ENCODE measurements around the gene PWWP2B.
"Not testable (repeated sequence)": the region's sequence is repeated elsewhere in the genome, so short reads cannot be mapped to it uniquely, and the experiment has no call there.

PWWP2B gene

DNA sequence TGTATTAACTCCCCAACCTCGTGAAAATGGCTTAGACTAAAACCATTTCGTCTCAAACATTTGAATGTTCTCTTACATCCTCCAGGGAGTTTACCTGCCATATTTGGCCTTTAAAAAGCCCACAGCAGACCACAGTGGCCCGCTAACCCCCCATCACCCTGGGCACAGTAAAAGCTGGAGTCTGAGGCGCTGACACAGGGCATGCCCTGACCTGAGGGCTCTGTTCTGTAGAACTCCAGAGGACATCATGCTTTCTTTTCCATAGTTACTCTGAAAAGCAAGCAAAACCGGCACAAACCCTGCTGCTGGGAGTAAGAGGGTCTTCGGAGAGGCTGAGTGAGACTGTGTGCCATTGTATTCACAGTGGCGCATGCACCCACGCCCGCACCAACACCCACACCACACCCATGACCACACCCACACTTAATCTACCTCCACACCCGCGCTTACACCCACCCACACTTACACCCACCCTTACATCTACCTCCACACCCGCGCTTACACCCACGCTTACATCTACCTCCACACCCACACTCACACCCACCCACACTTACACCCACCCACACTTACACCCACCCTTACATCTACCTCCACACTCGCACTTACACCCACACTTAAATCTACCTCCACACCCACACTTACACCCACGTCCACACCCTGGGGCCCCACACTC is 32.9 kb upstream of the PWWP2B start:
- DNase-seq = peak; percentile 40

GRCh38 chr10:132364594-132364970 is 32.4 kb upstream of the PWWP2B start:
- no peak for DNase-seq

- no peak for DNase-seq
Observed at GRCh38 chr10:132365102-132365501, 31.9 kb upstream of the PWWP2B start.

- DNase-seq = no peak
Observed at GRCh38 chr10:132366006-132366405, 31.0 kb upstream of the PWWP2B start.

DNA sequence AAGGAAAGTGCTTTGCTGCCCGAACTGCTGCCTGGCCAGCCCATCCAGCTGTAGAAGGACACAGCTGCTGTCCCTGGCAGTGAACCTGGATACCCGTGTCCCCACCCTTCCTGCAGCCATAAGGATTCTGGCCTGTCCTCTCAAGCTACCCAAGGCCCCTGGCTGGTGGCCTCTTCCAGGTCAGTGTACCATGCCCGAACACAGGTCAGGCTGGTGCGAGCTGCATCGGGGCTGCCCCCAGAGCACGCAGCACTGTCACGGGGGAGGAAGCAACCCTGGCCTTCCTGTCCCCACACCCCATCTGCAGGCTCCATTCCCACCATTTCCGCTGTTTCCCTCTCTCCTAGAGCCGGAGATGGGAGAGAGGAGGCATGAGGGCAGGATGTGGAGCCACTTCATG is 30.5 kb upstream of the PWWP2B start:
- DNase-seq = no peak

DNA sequence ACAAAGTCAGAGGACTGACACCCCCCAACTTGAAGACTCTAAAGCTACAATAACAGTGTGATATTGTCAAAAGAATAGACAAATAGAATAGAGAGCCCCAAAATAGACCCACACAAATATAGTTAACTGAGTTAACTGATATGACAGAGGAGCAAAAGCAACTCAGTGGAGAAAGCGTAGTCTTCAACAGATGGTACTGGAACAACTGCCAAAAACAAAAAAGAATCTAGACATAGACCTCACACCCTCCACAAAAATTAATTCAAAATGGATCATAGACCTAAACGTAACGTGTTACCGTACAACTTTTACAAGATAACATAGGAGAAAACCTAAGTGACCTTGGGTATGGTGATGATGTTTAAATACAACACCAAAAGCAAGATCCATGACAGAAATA is 28.6 kb upstream of the PWWP2B start:
- no peak for DNase-seq

DNA sequence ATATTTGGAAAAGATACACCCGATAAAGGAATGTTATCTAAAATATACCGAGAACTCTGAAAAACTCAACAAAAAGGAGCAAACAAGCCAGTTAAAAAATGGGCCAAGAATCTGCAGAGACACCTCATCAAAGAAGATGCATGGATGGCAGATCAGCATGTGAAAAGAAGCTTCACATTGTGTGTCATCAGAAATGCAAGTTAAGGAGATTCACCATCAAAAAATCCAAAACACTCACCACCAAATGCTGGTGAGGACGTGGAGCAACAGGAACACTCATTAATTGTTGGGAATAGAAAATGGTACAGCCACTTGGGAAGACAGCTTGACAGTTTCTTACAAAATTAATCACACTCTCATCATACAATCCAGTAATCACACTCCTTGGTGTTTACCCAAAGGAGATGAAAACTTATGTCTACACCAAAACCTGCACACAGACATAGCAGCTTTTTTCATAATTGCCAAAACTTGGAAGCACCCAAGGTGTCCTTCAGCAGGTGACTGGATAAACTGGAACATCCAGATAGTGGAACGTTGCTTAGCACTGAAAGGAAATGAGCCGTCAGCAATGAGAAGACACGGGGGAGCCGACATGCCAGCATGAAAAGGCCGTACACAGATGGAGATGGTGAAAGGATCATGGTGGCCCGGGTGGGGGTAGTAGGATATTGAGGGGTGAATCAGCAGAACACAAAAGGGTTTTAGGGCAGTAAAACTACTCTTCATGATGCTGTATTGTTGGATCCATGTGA is 27.9 kb upstream of the PWWP2B start:
- no peak for DNase-seq

GRCh38 chr10:132369636-132370185 is 27.3 kb upstream of the PWWP2B start:
- no peak for DNase-seq

DNA sequence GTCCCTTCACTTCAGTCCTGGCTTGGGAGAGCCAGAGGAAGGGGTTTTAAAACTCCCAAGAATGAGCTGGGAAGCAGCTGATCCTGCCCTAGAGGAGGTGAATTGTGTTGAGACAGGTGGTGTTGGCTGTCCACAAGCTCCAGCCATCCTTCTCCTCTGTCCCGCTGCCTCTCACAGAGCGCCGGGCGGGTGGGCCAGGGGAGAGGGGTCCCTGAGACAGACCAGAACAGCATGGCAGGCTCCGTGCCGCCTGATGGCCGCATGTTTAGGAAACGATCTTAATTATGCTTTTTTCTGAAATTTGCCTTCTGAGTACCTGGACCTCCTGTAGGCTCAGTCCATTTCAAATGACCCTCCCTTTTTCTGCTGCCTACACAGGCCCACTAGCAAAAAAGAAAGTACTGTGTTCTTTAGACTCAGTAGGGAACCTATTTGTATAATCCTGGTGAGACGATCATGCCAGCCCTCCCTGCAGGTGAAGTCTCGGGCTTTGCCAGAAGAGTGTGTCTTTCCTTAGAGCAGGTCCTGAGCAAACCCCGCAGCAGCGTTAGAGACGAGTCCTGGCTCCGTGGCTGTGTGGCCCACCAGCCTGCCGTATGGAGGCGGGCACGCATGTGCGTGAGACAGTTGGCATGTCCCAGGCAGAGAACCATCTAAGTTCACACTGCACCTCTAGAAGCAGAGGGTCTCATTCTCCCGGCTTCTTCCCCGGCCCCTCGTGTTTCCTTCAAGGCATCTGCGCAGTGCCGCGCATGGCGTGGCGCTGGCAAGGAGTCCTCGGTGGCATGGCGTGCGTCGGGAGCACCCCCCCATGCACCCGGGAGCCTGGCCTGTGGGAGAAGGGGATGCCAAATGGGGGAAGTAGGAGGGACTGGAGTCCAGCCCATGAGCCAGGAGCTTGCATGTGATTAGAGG is 26.3 kb upstream of the PWWP2B start:
- no peak for DNase-seq

- no peak for DNase-seq
Observed at GRCh38 chr10:132371641-132372081, 25.3 kb upstream of the PWWP2B start.

DNA sequence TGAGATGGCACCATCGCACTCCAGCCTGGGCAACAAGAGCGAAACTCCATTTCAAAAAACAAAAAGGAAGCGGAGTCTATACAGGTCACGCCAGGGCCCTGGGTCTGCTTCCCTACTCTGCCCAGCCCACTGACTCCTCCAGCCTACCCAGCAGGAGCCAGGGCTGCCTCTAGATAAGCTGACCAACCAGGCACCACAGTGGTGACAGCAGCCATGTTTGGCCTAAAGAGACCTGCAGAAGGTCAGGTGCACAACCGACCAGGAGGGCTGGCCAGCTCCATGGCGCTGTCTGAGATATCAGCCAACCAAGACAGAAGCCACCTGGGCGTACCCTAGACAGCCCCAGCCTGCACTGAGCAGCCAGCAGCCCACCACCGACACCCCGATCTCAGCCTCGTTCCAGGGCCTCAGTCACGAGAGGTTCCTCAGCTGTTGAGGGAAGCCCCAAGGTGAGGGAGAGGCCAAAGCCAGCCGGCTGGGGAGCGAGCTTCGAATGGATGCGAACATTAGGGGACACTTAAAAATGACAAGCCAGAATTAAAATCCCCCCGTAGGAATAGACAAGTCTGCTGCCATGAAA is 24.4 kb upstream of the PWWP2B start:
- no peak for DNase-seq

GRCh38 chr10:132373241-132373955 is 23.6 kb upstream of the PWWP2B start:
- no peak for DNase-seq

DNA sequence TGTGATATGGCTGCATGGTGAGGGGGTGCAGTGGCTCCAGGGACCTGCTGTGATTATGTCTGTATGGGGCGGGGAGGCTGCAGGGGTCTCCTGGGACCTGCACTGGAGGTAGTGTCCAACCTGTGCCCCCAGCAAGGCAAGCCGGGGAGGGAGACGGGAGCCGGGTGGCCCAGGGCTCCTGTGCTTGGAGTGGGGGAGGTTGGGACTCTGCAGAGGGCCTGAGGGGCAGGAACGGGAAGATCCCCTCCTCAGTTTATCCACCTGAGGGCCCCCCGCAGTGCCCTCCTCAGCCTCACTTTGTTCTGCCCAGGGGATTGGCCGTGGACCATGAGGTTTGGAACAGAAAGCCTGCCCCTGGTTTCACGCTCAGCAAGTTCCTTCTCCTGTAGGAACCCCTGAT is 22.8 kb upstream of the PWWP2B start:
- no peak for DNase-seq

DNA sequence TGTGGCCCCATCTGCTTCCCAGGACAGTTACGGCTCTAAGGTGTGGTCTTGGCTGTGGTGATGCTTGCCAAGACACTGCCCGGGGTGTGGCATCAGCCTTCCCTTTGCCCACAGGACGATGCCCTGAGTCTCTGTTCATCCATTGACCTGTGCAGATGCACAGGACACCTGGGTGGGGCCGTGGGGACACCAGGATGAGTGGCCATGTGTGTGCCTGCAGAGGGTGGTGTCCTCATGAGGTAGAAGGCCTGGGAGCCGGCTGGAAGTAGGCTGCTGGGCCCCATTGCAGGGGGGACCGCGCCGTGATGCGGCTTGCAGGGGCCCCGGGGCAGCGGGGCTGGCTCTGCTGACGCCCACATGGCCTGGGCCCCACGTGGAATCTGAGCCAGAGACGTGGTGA is 22.4 kb upstream of the PWWP2B start:
- no peak for DNase-seq

GRCh38 chr10:132375116-132375794 is 21.7 kb upstream of the PWWP2B start:
- DNase-seq = no peak

DNA sequence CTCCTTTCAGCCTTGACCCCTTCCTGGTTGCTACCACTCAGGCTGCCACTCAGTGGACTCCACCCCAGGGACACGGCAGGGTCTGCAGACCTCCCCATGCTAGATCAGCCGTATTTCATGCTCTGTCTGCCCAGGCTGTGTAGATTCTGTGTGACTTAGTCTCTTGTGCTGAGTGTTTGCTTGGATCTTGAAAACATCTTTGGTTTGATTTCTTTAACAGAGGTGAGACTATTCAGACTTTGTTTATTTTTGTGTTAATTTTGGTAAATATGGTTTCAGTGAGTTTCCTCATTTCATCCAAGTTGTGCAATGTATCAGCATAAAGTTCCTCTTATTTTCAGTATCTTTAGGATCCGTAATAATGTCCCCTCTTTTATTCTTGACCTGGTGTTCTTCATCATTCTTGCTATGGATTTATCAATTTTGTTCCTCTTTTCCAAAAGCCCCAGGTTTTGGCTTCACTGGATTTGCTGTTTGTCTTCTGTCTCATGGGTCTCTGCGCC is 21.2 kb upstream of the PWWP2B start:
- no peak for DNase-seq

- no peak for DNase-seq
Observed at GRCh38 chr10:132376394-132376851, 20.6 kb upstream of the PWWP2B start.

DNA sequence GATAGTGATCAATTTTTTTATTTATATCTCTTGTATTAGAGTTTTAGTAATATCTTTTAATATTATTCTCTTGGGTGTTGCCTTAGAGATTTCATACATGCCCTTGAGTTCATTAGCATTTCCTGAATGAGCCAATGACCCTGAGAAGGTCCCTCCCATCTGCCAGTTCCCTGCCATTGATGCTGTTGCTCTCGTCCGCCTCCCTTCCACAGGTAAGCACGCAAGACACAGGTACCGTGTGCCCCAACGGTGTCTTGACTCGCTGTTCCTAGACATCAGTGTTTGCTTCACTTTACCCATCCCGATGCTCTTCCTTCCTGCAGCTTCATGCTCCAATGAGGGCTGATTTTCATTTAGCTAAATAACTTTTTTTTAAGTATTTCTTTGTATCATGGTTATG is 19.7 kb upstream of the PWWP2B start:
- DNase-seq = no peak

DNA sequence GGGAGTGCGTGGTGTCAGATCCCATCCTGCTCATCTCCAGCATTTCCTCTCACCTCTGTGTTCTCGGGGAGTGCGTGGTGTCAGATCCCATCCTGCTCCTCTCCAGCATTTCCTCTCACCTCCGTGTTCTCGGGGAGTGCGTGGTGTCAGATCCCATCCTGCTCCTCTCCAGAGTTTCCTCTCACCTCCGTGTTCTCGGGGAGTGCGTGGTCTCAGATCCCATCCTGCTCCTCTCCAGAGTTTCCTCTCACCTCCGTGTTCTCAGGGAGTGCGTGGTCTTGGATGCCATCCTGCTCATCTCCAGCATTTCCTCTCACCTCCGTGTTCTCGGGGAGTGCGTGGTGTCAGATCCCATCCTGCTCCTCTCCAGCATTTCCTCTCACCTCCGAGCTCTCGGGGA is 18.0 kb upstream of the PWWP2B start:
- DNase-seq = not testable (repeated sequence)

GRCh38 chr10:132380986-132381385 is 16.0 kb upstream of the PWWP2B start:
- DNase-seq = not testable (repeated sequence)

GRCh38 chr10:132381741-132382140 is 15.3 kb upstream of the PWWP2B start:
- no peak for DNase-seq
